GM12878 (cell line): Measurements from ENCODE around the gene PNPO. TPM values are rescaled to one million over a fixed set of nuclear protein-coding genes. Genes with fewer than 3 reads are reported as not detected.

ENCODE experiments used
- ATAC-seq: fragments of 200-7000 bp; cut with Tn5 transposase; 3 replicates; pipeline ENCODE4 v1.9.1; 2020; ENCODE audit warnings: mild to moderate bottlenecking, moderate library complexity
- BruUV-seq: library from RNA; stranded (reverse); fragments of 400-500 nt; replicated peaks from 2 replicates; lab custom pipeline; 2021; lab: Mats Ljungman, UMichigan
- CTCF ChIA-PET: fragments of 300-600 bp; sonication (Branson Sonifier 250); formaldehyde crosslinking; extraction: SDS; loops from one replicate; lab custom pipeline; 2021; ENCODE audit warnings: inconsistent platforms; lab: Yijun Ruan, JAX
- POLR2A ChIA-PET: fragments of 350-600 bp; formaldehyde crosslinking; extraction: SDS; loops from one replicate; lab custom pipeline; 2021; ENCODE audit warnings: inconsistent platforms; lab: Charles Lee
- RAD21 ChIA-PET: fragments of 300-600 bp; sonication (Branson Sonifier 250); formaldehyde crosslinking; loops from one replicate; lab custom pipeline; 2023; ENCODE audit warnings: antibody characterized with exemption; ENCODE audit not compliant: unreplicated experiment; lab: Charles Lee
- SMC1A ChIA-PET: fragments of 300-600 bp; sonication (Branson Sonifier 250); formaldehyde crosslinking; loops from one replicate; lab custom pipeline; 2023; ENCODE audit not compliant: unreplicated experiment, uncharacterized antibody; lab: Charles Lee
- DNase-seq: peaks from one replicate; pipeline ENCODE4 v3.0.0-alpha.2; 2011; ENCODE audit warnings: low read depth, low spot score
- FAIRE-seq: peaks from 3 replicates; lab custom pipeline; 2011; peaks lifted over from hg19 to GRCh38; lab: Jason Lieb, UNC
- H2AFZ ChIP-seq: 2 replicates; pipeline ENCODE4 v1.6.0; 2011; ENCODE audit warnings: low read depth, low read length, control low read depth; ENCODE audit not compliant: control insufficient read depth
- H3K27ac ChIP-seq: 2 replicates; pipeline ENCODE4 v1.5.1; 2011; ENCODE audit warnings: control low read depth; ENCODE audit not compliant: control insufficient read depth, insufficient read depth
- H3K27me3 ChIP-seq, 2 experiments: replicated peaks in 1 of 2; 2 replicates each; pipeline versions ENCODE4 v1.6.0 to v1.6.1; 2011; ENCODE audit warnings: low read length in 1 of 2; ENCODE audit not compliant: control insufficient read depth in 2 of 2, insufficient read depth in 2 of 2
- H3K36me3 ChIP-seq, 2 experiments: 2 replicates each; pipeline ENCODE4 v1.5.1; 2011; ENCODE audit warnings: low read length in 1 of 2; ENCODE audit not compliant: control insufficient read depth in 2 of 2, insufficient read depth in 2 of 2
- H3K4me1 ChIP-seq: 2 replicates; pipeline ENCODE4 v1.6.1; 2011; ENCODE audit warnings: mild to moderate bottlenecking, low read length, moderate library complexity, mixed read lengths; ENCODE audit not compliant: control insufficient read depth, insufficient read depth
- H3K4me2 ChIP-seq: 2 replicates; pipeline ENCODE4 v1.6.0; 2011; ENCODE audit warnings: control low read depth; ENCODE audit not compliant: control insufficient read depth, insufficient read depth
- H3K4me3 ChIP-seq: fragments of 200-600 bp; sonication (generic); 2 replicates; pipeline ENCODE4 v1.5.1; 2016
- H3K79me2 ChIP-seq: 2 replicates; pipeline ENCODE4 v1.6.0; 2011; ENCODE audit warnings: low read length; ENCODE audit not compliant: control insufficient read depth, insufficient read depth
- H3K9ac ChIP-seq: 2 replicates; pipeline ENCODE4 v1.8.0; 2011; ENCODE audit warnings: low read length, control low read depth, mixed read lengths; ENCODE audit not compliant: control insufficient read depth, insufficient read depth
- H3K9me3 ChIP-seq: replicated peaks from 3 replicates; pipeline ENCODE4 v1.5.1; 2011; ENCODE audit warnings: mild to moderate bottlenecking, low read length; ENCODE audit not compliant: control insufficient read depth, insufficient read depth
- H4K20me1 ChIP-seq: 2 replicates; pipeline ENCODE4 v1.6.0; 2011; ENCODE audit not compliant: control insufficient read depth, insufficient read depth
- BMI1 ChIP-seq: fragments of 450-650 bp; IDR thresholded peaks from 2 replicates; pipeline ENCODE4 v1.6.1; 2016; ENCODE audit warnings: mild to moderate bottlenecking, moderate library complexity, borderline replicate concordance
- MTA2 ChIP-seq: fragments of 450-650 bp; IDR thresholded peaks from 2 replicates; pipeline ENCODE4 v1.6.1; 2016; ENCODE audit warnings: low read depth, mild to moderate bottlenecking, moderate library complexity
- POLR2AphosphoS2 ChIP-seq: IDR thresholded peaks from 2 replicates; pipeline ENCODE4 v1.6.1; 2011; ENCODE audit warnings: low read depth, mild to moderate bottlenecking, low read length, improper control_type of control experiment, moderate library complexity
- POLR2AphosphoS5 ChIP-seq: IDR thresholded peaks from 2 replicates; pipeline ENCODE4 v1.6.1; 2011; ENCODE audit warnings: mild to moderate bottlenecking, low read length, inconsistent platforms
- RAD21 ChIP-seq: IDR thresholded peaks from 2 replicates; pipeline ENCODE4 v1.6.1; 2011; ENCODE audit warnings: mild to moderate bottlenecking, low read depth, low read length, moderate library complexity; ENCODE audit not compliant: insufficient read depth
- RAD51 ChIP-seq: fragments of 450-650 bp; IDR thresholded peaks from 2 replicates; pipeline ENCODE4 v1.6.1; 2016; ENCODE audit warnings: moderate library complexity, mild to moderate bottlenecking, inconsistent platforms
- RFX5 ChIP-seq: IDR thresholded peaks from 2 replicates; pipeline ENCODE4 v1.6.1; 2011; ENCODE audit warnings: low read depth, low read length, improper control_type of control experiment
- SUPT20H ChIP-seq: IDR thresholded peaks from 2 replicates; pipeline ENCODE4 v1.6.1; 2011; ENCODE audit warnings: low read depth, mild to moderate bottlenecking, low read length, moderate library complexity, borderline replicate concordance; ENCODE audit not compliant: control insufficient read depth
- TCF12 ChIP-seq: IDR thresholded peaks from 2 replicates; pipeline ENCODE4 v1.6.1; 2011; ENCODE audit warnings: low read depth, mild to moderate bottlenecking, low read length
- WGBS: methylation state at CpG from one replicate; pipeline ENCODE4 v1.1.6; 2016; ENCODE audit warnings: low lambda C conversion rate; ENCODE audit not compliant: insufficient replicate concordance, insufficient coverage; ENCODE audit errors: missing lambda C conversion rate; 5-methylcytosine and 5-hydroxymethylcytosine counted together
- in situ Hi-C: fragments of 300-500 bp; cut with MboI; formaldehyde crosslinking; loops from 9 replicates; pipeline ENCODE4 v1.14.3; 2018; ENCODE audit warnings: mixed read lengths
- intact Hi-C: fragments of 100-400 bp; cut with micrococcal nuclease; formaldehyde crosslinking; loops from one replicate; pipeline ENCODE4 v1.14.2; 2022; ENCODE audit not compliant: unreplicated experiment
- polyA plus RNA-seq, 11 experiments: library from polyadenylated mRNA; depleted of rRNA in 4 of 11; unstranded in 6 of 11; stranded (reverse) in 5 of 11; fragments of >200 nt; fragmentation: Nextera tagmentation in 4 of 11; fragmentation: Illumina TruSeq in 1 of 11; extraction: Ambion mirVana in 4 of 11; extraction: Trizol in 1 of 11; gene quantifications; 1 replicate in 1 of 11; 2 replicates in 10 of 11; pipeline versions ENCODE4 v1.2.1 to v1.2.3, GENCODE V29; 2011 to 2016; ENCODE audit warnings: inconsistent platforms in 2 of 11, missing spikeins in 2 of 11, low read depth in 1 of 11
- total RNA-seq, 4 experiments: library from RNA; depleted of rRNA in 3 of 4; stranded (reverse); fragments of >200 nt in 3 of 4; fragmentation: Illumina TruSeq in 1 of 4; extraction: Trizol in 1 of 4; gene quantifications; 2 replicates each; pipeline versions ENCODE4 v1.2.1 to v1.2.3, GENCODE V29; 2013 to 2021
- TF ChIP-seq, protein P1 (sequence below): fragments of 450-650 bp; IDR thresholded peaks from 2 replicates; pipeline ENCODE4 v1.6.1; 2017; ENCODE audit warnings: mild to moderate bottlenecking, moderate library complexity
- TF ChIP-seq, protein P2 (sequence below): fragments of 450-650 bp; conservative IDR thresholded peaks from 2 replicates; pipeline ENCODE4 v1.6.1; 2017; ENCODE audit warnings: mild to moderate bottlenecking, moderate library complexity

The PNPO gene
- total and polyA plus RNA-seq, 10 of the 15 experiments (the other 5 are each of a cell fraction or from before 2014, with no cell fraction given) = 13.9 to 52.6 (median 37.3) TPM

DNA sequence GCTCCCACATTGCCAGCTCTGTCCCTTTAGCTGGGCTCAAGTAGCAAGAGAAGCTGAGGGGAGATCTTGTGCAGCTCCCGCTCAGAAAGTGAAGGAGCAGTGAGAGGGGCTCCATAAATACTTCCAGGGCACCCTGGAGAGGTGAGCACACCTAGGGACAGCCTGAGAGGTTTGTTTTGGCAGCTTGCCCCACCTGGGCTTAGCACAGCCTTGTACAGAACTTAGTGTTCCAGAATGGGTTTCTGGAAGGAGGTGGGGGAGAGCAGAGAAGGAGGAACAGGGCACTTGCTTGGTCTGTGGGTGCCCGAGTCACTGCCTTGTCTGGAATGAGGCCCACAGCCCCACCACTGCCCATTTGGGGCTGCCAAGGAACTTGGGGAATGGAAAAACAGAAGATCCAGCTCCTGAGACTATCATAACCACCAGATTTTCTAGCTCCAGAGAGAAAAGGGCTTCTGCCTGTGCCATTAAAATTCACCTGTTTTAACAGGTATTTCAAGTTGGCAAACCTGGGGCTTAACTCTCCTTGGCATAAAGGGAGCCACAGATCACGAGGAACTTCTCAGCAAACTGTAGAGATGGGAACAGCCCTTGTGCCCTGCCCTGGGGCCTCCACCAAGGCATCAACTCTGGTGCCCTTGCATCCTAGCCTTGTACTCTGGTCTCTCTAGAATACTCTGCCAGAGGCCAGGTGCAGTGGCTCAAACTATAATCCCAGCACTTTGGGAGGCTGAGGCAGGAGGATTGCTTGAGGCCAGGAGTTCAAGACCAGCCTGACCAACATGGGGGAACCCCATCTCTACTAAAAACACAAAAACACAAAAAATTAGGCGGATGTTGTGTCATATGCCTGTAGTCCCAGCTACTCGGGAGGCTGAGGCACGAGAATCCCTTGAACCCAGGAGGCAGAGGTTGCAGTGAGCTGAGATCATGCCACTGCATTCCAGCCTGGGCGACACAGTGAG lies 14.4 kb downstream of the PNPO start:
- in situ Hi-C loops (no loop called here), intact Hi-C loops (no loop called here)
- H3K4me2 ChIP-seq = no peak overlapping the region
- RAD21 ChIA-PET = interaction anchor here (0.5 to 2.6 kb wide), 3 partner anchors 15 to 184 kb away, joined by 4 to 9 read pairs (median 8); partner anchors contain the start of gene CDK5RAP3
- SMC1A ChIA-PET = interaction anchor here (0.9 to 1.6 kb wide), 3 partner anchors 13 to 62 kb away, joined by 3 to 4 read pairs (median 3); no protein-coding TSS in a partner anchor
- no TSS peak for BruUV-seq
- no peaks in the 10 kb centered on the region for H3K36me3 ChIP-seq
- no peak overlapping the region for H3K27ac ChIP-seq
- H3K27me3 ChIP-seq = no peaks in the 10 kb centered on the region
- H3K79me2 ChIP-seq = no peaks in the 10 kb centered on the region
- H3K9me3 ChIP-seq = no peaks in the 10 kb centered on the region
- FAIRE-seq = no peak
- no peaks in the 10 kb centered on the region for H4K20me1 ChIP-seq
- TF ChIP-seq RAD51 (no peak), TCF12 (no peak), POLR2AphosphoS2 (no peak), SUPT20H (no peak), RFX5 (no peak), BMI1 (no peak), POLR2AphosphoS5 (no peak), RAD21 (no peak), MTA2 (no peak)
- TF ChIP-seq, protein P1, sequence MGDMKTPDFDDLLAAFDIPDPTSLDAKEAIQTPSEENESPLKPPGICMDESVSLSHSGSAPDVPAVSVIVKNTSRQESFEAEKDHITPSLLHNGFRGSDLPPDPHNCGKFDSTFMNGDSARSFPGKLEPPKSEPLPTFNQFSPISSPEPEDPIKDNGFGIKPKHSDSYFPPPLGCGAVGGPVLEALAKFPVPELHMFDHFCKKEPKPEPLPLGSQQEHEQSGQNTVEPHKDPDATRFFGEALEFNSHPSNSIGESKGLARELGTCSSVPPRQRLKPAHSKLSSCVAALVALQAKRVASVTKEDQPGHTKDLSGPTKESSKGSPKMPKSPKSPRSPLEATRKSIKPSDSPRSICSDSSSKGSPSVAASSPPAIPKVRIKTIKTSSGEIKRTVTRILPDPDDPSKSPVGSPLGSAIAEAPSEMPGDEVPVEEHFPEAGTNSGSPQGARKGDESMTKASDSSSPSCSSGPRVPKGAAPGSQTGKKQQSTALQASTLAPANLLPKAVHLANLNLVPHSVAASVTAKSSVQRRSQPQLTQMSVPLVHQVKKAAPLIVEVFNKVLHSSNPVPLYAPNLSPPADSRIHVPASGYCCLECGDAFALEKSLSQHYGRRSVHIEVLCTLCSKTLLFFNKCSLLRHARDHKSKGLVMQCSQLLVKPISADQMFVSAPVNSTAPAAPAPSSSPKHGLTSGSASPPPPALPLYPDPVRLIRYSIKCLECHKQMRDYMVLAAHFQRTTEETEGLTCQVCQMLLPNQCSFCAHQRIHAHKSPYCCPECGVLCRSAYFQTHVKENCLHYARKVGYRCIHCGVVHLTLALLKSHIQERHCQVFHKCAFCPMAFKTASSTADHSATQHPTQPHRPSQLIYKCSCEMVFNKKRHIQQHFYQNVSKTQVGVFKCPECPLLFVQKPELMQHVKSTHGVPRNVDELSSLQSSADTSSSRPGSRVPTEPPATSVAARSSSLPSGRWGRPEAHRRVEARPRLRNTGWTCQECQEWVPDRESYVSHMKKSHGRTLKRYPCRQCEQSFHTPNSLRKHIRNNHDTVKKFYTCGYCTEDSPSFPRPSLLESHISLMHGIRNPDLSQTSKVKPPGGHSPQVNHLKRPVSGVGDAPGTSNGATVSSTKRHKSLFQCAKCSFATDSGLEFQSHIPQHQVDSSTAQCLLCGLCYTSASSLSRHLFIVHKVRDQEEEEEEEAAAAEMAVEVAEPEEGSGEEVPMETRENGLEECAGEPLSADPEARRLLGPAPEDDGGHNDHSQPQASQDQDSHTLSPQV = no peak
- TF ChIP-seq, protein P2, sequence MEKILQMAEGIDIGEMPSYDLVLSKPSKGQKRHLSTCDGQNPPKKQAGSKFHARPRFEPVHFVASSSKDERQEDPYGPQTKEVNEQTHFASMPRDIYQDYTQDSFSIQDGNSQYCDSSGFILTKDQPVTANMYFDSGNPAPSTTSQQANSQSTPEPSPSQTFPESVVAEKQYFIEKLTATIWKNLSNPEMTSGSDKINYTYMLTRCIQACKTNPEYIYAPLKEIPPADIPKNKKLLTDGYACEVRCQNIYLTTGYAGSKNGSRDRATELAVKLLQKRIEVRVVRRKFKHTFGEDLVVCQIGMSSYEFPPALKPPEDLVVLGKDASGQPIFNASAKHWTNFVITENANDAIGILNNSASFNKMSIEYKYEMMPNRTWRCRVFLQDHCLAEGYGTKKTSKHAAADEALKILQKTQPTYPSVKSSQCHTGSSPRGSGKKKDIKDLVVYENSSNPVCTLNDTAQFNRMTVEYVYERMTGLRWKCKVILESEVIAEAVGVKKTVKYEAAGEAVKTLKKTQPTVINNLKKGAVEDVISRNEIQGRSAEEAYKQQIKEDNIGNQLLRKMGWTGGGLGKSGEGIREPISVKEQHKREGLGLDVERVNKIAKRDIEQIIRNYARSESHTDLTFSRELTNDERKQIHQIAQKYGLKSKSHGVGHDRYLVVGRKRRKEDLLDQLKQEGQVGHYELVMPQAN = no peak
- CTCF ChIA-PET = interaction anchor here (1.0 to 18.1 kb wide), 5 partner anchors 9 to 60 kb away, joined by 3 to 419 read pairs (median 51); partner anchors contain the start of genes CDK5RAP3 and PNPO
- no peak for DNase-seq
- no peak for ATAC-seq
- H3K4me3 ChIP-seq = no peak overlapping the region
- 73% methylated on average over 7 of the region's 7 CpGs for WGBS
- 0 out of 2 replicates have a peak, but pooled peaks cover 3% of the 10 kb centered on the region for H3K4me1 ChIP-seq
- POLR2A ChIA-PET = interaction anchor here (0.6 to 1.3 kb wide), 3 partner anchors 16 to 671 kb away, joined by 3 to 10 read pairs (median 9); partner anchors contain the start of gene CDK5RAP3
- H2AFZ ChIP-seq = no peak overlapping the region
- no peak overlapping the region for H3K9ac ChIP-seq
